ENCODE results near the gene F2. TPM values are rescaled to one million over a fixed set of nuclear protein-coding genes. Genes with fewer than 3 reads are reported as not detected.

F2 gene
- total and polyA plus RNA-seq, 2 of the 13 experiments (the other 11 are each of a cell fraction or from before 2014, with no cell fraction given), result 330 to 801 TPM

- TF ChIP-seq, protein P1, sequence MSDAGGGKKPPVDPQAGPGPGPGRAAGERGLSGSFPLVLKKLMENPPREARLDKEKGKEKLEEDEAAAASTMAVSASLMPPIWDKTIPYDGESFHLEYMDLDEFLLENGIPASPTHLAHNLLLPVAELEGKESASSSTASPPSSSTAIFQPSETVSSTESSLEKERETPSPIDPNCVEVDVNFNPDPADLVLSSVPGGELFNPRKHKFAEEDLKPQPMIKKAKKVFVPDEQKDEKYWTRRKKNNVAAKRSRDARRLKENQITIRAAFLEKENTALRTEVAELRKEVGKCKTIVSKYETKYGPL (CRISPR knock-in tag; IDR thresholded peaks at IDR 0.05), result peak; percentile 67; the same call in 1 of the 2 replicates
- TF ChIP-seq ZNF235 (CRISPR knock-in tag; IDR thresholded peaks at IDR 0.05; ENCODE audit: borderline replicate concordance) (no peak), ZNF576 (CRISPR knock-in tag; IDR thresholded peaks at IDR 0.05) (no peak), RBM22 (optimal IDR thresholded peaks at IDR 0.05; ENCODE audit: low read length) (peak; percentile 22), ZNF543 (CRISPR knock-in tag; IDR thresholded peaks at IDR 0.05) (no peak), ZFY (CRISPR knock-in tag; IDR thresholded peaks at IDR 0.05) (peak; percentile 7; the same call in 1 of the 2 replicates), TRAFD1 (CRISPR knock-in tag; IDR thresholded peaks at IDR 0.05; ENCODE audit: borderline replicate concordance) (no peak), ARNT2 (CRISPR knock-in tag; IDR thresholded peaks at IDR 0.05; ENCODE audit: low read depth) (no peak), ZUFSP (CRISPR knock-in tag; IDR thresholded peaks at IDR 0.05; ENCODE audit: borderline replicate concordance) (no peak), NONO (IDR thresholded peaks at IDR 0.05) (no peak), NONO (CRISPR knock-in tag; conservative IDR thresholded peaks at IDR 0.05) (0 out of 2 replicates have a peak, but pooled peaks have one; percentile 13)
- TF ChIP-seq, protein P2, sequence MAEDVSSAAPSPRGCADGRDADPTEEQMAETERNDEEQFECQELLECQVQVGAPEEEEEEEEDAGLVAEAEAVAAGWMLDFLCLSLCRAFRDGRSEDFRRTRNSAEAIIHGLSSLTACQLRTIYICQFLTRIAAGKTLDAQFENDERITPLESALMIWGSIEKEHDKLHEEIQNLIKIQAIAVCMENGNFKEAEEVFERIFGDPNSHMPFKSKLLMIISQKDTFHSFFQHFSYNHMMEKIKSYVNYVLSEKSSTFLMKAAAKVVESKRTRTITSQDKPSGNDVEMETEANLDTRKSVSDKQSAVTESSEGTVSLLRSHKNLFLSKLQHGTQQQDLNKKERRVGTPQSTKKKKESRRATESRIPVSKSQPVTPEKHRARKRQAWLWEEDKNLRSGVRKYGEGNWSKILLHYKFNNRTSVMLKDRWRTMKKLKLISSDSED (CRISPR knock-in tag; IDR thresholded peaks at IDR 0.05), result no peak
- TF ChIP-seq, protein P3, sequence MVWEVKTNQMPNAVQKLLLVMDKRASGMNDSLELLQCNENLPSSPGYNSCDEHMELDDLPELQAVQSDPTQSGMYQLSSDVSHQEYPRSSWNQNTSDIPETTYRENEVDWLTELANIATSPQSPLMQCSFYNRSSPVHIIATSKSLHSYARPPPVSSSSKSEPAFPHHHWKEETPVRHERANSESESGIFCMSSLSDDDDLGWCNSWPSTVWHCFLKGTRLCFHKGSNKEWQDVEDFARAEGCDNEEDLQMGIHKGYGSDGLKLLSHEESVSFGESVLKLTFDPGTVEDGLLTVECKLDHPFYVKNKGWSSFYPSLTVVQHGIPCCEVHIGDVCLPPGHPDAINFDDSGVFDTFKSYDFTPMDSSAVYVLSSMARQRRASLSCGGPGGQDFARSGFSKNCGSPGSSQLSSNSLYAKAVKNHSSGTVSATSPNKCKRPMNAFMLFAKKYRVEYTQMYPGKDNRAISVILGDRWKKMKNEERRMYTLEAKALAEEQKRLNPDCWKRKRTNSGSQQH (CRISPR knock-in tag; IDR thresholded peaks at IDR 0.05; ENCODE audit: low read depth), result no peak
- TF ChIP-seq, protein P4, sequence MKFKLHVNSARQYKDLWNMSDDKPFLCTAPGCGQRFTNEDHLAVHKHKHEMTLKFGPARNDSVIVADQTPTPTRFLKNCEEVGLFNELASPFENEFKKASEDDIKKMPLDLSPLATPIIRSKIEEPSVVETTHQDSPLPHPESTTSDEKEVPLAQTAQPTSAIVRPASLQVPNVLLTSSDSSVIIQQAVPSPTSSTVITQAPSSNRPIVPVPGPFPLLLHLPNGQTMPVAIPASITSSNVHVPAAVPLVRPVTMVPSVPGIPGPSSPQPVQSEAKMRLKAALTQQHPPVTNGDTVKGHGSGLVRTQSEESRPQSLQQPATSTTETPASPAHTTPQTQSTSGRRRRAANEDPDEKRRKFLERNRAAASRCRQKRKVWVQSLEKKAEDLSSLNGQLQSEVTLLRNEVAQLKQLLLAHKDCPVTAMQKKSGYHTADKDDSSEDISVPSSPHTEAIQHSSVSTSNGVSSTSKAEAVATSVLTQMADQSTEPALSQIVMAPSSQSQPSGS (CRISPR knock-in tag; IDR thresholded peaks at IDR 0.05), result 0 out of 2 replicates have a peak, but pooled peaks have one; percentile 13
Observed at GRCh38 chr11:46674463-46675287, 44.3 kb upstream of the F2 start (continued).
